ENCODE data around the gene AMFR. TPM values are rescaled to one million over a fixed set of nuclear protein-coding genes. Genes with fewer than 3 reads are reported as not detected.

The AMFR gene
- total RNA-seq, 1 donor from 2014 or later = 112 TPM

DNA sequence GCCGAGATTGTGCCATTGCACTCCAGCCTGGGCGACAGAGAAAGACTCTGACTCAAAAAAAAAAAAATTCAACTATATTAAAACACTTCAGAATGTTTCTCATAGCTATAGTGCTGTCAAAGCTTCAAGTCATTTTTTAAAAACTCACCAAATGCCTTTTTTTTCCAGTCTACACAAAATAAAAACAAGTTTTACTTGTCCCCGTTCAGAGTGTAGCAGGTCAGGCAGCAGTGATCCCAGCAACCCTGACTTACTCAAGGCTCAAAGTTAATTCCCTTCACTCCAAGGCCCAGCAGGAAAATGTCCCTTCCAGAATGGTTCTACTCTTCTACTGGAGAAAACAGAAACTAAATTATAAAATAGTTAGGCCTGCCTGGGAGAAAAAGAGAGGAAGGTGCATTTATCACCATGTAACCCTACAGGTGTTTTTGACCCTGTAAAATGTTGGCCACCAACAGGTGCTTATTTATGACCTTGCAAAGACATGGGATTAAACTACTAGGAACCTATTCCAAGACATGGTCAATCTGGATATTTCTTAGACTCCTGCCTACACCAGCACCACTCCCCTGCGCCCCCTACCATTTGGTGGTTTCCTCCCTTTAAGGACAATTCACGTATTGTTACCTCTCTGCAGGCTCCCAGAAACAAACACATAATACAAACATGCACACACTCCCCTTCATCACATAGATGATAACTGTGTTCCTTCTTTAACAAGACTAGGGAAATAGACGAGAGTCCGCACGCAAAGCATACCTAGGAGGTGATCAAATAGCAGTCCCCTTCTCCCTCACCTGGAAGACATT is 5.4 kb downstream of the AMFR start:
- Histone ChIP-seq H3K27ac (no peak overlapping the region), H3K4me1 (peaks cover 0 to 35% of the 10 kb centered on the region in 2 donors), H3K4me3 (no peak overlapping the region), H3K36me3 (no peaks in the 10 kb centered on the region), H3K9me3 (no peaks in the 10 kb centered on the region), H3K27me3 (no peaks in the 10 kb centered on the region)
- no peak for DNase-seq (ENCODE audit: low spot score in 2 of 2)
- intact Hi-C loops (cut with DNase I) = loop anchor here (10.0 kb wide), 2 partner anchors 515 to 1315 kb away; partner anchors contain the start of genes HERPUD1 and KATNB1
- TF ChIP-seq, protein P1, sequence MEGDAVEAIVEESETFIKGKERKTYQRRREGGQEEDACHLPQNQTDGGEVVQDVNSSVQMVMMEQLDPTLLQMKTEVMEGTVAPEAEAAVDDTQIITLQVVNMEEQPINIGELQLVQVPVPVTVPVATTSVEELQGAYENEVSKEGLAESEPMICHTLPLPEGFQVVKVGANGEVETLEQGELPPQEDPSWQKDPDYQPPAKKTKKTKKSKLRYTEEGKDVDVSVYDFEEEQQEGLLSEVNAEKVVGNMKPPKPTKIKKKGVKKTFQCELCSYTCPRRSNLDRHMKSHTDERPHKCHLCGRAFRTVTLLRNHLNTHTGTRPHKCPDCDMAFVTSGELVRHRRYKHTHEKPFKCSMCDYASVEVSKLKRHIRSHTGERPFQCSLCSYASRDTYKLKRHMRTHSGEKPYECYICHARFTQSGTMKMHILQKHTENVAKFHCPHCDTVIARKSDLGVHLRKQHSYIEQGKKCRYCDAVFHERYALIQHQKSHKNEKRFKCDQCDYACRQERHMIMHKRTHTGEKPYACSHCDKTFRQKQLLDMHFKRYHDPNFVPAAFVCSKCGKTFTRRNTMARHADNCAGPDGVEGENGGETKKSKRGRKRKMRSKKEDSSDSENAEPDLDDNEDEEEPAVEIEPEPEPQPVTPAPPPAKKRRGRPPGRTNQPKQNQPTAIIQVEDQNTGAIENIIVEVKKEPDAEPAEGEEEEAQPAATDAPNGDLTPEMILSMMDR (IDR thresholded peaks at IDR 0.05) = no peak

DNA sequence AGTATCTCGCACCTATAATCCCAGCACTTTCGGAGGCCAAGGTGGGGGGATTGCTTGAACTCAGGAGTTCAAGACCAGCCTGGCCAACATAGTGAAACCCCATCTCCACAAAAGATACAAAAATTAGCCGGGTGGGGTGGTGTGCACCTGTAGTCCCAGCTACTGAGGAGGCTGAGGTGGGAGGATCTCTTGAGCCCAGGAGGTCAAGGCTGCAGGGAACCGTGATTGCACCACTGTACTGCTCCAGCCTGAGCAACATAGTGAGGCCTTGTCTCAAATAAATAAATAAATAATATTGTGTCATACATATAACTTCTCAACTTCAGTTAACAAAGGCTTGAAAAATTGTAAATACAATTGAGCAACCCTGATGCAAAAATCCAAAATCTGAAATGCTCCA is 8.2 kb downstream of the AMFR start:
- TF ChIP-seq, protein P1 (IDR thresholded peaks at IDR 0.05) = no peak
- H3K27ac ChIP-seq = no peak overlapping the region
- no peaks in the 10 kb centered on the region for H3K9me3 ChIP-seq
- intact Hi-C loops (cut with DNase I) = no loop called here
- H3K4me3 ChIP-seq = no peak overlapping the region
- H3K27me3 ChIP-seq = no peaks in the 10 kb centered on the region
- peaks cover 4 to 5% of the 10 kb centered on the region in 2 donors for H3K36me3 ChIP-seq
- no peak for DNase-seq (ENCODE audit: low spot score in 2 of 2)
- peaks cover 0 to 17% of the 10 kb centered on the region in 2 donors for H3K4me1 ChIP-seq

DNA sequence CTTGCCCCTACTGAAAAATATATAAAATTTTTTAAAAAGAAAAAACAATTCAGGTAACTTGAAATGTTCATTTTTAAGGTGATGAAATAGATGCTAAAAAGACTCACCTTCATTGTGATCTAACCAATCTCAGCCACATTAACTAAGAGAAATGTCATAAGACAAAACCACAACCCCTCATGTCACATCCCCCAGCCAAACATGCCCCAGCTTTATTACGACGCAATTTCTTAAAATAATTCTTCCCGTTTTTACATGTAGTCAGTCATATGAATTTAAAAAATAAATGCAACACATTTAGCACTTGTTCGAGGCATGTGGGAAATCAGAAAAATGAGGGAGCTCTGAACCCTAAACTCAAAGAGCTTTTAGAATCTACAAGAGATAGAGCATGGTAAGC is 9.5 kb downstream of the AMFR start:
- DNase-seq (ENCODE audit: low spot score in 2 of 2) = no peak
- intact Hi-C loops (cut with DNase I) = no loop called here
- H3K27me3 ChIP-seq = no peaks in the 10 kb centered on the region
- TF ChIP-seq, protein P1 (IDR thresholded peaks at IDR 0.05) = no peak
- peaks cover 0 to 15% of the 10 kb centered on the region in 2 donors for H3K4me1 ChIP-seq
- H3K36me3 ChIP-seq = peaks cover 5 to 15% of the 10 kb centered on the region in 2 donors
- no peaks in the 10 kb centered on the region for H3K9me3 ChIP-seq
- peak overlapping the region in 1 of 2 donors; percentile 30 for H3K27ac ChIP-seq
- no peak overlapping the region for H3K4me3 ChIP-seq

DNA sequence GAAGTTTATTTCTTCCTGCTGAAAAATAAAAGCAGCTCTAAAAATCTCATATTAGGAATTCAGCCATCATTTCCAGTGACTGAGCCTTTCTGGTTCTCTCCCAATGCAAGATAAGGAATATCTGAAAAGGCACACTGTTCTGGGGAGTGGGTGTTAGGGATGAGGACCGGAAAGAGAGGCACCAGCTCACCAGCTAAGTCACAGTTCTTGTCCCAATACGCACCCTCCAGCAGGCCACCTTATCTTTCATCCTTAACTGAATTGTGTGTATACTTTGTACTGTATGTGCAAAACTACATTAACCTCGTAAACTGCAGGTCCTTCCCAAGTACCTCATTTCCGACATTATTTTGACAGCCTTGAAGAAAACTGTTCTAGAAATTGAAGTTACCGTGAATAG is 11.0 kb downstream of the AMFR start:
- H3K4me1 ChIP-seq = peaks cover 0 to 12% of the 10 kb centered on the region in 2 donors
- peaks cover 5 to 18% of the 10 kb centered on the region in 2 donors for H3K36me3 ChIP-seq
- DNase-seq (ENCODE audit: low spot score in 2 of 2) = no peak
- no peaks in the 10 kb centered on the region for H3K9me3 ChIP-seq
- TF ChIP-seq, protein P1 (IDR thresholded peaks at IDR 0.05) = no peak
- H3K27ac ChIP-seq = no peak overlapping the region
- H3K4me3 ChIP-seq = no peak overlapping the region
- no peaks in the 10 kb centered on the region for H3K27me3 ChIP-seq
- intact Hi-C loops (cut with DNase I) = no loop called here

DNA sequence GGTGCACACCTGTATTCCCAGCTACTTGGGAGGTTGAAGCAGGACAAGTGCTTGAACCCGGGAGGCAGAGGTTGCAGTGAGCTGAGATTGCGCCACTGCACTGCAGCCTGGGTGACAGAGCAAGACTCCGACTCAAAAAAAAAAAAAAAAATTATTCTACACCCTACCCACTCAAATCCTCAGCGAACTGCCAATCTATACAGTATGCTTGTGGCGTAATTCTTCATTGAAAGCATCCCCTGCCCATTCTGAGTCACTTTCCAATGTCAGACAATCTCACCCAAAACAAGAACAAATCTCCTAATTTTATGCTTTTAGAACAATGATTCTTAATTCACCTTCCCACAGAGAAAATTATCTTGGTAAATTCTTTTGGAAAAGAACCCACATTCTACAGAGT is 12.0 kb downstream of the AMFR start:
- no peaks in the 10 kb centered on the region for H3K9me3 ChIP-seq
- TF ChIP-seq, protein P1 (IDR thresholded peaks at IDR 0.05) = no peak
- intact Hi-C loops (cut with DNase I) = no loop called here
- peaks cover 14 to 27% of the 10 kb centered on the region in 2 donors for H3K36me3 ChIP-seq
- H3K4me3 ChIP-seq = no peak overlapping the region
- DNase-seq (ENCODE audit: low spot score in 2 of 2) = no peak
- H3K27me3 ChIP-seq = no peaks in the 10 kb centered on the region
- H3K27ac ChIP-seq = no peak overlapping the region
- H3K4me1 ChIP-seq = peaks cover 0 to 9% of the 10 kb centered on the region in 2 donors
